Sigmoid colon (tissue), 4 donors: ENCODE measurements around the gene MDP1.

Source experiments
- CTCF ChIP-seq, 4 experiments: fragments of 450-650 bp in 3 of 4; fragments of 200-600 bp in 1 of 4; IDR thresholded peaks; one replicate each; pipeline ENCODE4 v1.5.1; 2016 to 2019; ENCODE audit warnings: antibody characterized with exemption in 4 of 4, mild to moderate bottlenecking in 3 of 4, moderate library complexity in 2 of 4
- EP300 ChIP-seq, 4 donors: sonication (generic); formaldehyde crosslinking; IDR thresholded peaks; one replicate each; pipeline ENCODE4 v1.6.1; 2017; ENCODE audit warnings: antibody characterized with exemption in 4 of 4
- POLR2A ChIP-seq, 2 donors: fragments of 450-650 bp; IDR thresholded peaks; one replicate each; pipeline ENCODE4 v1.6.1; 2016; ENCODE audit warnings: antibody characterized with exemption in 2 of 2, mild to moderate bottlenecking in 2 of 2, moderate library complexity in 2 of 2
- POLR2AphosphoS5 ChIP-seq, 4 donors: sonication (generic); formaldehyde crosslinking; IDR thresholded peaks; one replicate each; pipeline ENCODE4 v1.6.1; 2017; ENCODE audit warnings: antibody characterized with exemption in 4 of 4

GRCh38 chr14:24194873-24195185 is 21.0 kb downstream of the MDP1 start:
- TF ChIP-seq CTCF (IDR thresholded peaks at IDR 0.05) (no peak), POLR2A (IDR thresholded peaks at IDR 0.05) (no peak), EP300 (IDR thresholded peaks at IDR 0.05) (no peak), POLR2AphosphoS5 (IDR thresholded peaks at IDR 0.05) (no peak)
